GM19467 (cell line): ENCODE measurements around the gene NDUFA8.

Experiments
- ATAC-seq: cut with Tn5 transposase; IDR thresholded peaks from one replicate; pipeline ENCODE4 v1.9.1; 2021; ENCODE audit warnings: mild to moderate bottlenecking, moderate library complexity; ENCODE audit not compliant: unreplicated experiment

Gene NDUFA8

DNA sequence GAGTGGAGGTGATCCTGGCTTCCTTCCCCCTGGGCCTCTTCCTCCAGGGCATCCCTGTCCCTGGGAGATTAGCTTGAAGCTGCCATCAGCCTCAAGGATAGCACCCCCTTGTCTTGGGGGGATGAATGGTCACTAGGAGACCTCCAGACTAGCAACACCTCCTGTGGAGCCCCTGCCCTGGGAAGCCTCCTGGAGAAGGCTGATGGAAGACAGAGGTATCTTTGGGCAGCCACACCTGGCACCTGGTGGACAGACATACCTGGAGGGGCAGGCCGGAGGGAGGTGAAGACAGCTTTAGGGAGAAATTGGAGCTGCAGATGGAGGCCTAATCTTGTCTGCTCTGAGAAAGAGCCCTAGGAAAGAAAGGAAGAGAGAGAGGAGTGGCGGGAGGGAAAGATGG is 57.4 kb downstream of the NDUFA8 start:
- ATAC-seq, result no peak

DNA sequence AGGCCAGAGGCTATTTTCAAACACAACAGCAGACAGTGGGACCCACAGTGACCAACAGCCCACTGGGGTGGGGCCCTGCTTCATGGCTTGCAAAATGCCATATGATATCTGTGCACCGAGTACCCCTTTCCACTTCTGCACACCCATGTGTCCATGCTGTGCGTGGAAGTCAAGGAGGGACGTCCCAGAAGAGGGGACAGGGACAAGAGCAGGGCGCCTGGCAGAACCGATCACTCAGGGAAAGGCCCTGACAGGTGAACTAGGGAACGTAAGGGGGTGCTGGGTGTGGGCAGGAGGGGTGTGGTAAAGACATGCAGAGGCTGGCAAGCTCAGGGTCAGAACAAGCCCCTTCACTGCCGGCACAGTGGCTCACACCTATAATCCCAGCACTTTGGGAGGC is 58.8 kb downstream of the NDUFA8 start:
- no peak for ATAC-seq

DNA sequence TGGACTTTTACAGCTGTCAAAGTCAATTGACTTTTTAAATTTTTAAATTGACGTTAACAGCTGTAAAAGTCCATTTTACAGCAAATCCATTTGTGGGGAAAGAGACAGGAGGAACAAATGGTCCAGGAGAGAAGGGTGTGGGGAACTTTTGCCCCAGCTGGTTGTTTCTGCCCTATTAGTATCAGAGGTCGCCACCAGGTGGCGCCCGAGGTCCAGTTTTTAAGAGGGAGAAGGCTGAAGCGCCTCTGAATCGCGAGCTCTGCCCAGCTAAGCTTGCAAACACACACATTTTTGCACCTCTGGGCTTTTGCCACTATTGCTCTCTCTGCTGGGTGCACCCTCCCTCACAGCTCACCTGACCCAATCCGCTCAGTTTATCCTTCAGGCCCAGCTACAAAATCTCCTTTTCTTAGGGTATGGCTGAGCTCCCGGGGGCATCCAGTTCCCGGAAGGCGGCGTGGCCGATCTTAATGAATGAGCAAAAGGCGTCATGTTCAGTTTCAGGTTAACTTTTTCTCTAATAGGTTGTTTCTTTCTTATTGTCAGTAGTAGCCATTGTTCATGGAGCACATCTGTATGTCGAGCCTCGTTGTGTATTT is 60.2 kb downstream of the NDUFA8 start:
- ATAC-seq, result no peak

DNA sequence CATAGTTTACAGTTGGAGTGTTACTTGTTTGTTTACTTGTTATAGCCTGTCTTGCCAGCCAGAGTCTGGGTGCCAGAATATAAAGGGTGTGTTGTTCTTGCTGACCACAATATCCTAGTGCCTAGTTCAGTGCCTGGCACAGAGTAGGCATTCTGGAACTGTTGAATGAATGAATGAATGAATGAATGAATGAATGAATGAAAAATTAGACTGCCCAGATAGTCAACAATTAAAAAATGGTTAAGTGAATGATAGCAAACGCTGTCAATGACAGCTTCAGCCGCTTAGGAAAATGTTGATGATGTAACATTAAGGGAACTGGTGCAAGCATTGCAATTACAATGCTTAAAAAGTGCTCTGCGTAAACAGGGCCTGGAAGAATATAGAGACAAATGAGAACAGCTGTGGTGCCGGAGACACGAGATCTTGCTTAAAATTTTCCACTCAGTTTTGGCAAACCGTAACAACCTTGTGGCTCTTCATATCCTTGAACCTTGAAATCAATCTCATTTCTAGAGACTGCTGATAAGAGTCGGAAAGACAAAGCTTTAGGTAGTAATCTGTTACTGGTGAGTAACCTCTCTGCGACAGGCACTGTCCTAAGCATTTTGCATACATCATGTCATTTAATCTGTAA is 61.8 kb downstream of the NDUFA8 start:
- no peak for ATAC-seq

DNA sequence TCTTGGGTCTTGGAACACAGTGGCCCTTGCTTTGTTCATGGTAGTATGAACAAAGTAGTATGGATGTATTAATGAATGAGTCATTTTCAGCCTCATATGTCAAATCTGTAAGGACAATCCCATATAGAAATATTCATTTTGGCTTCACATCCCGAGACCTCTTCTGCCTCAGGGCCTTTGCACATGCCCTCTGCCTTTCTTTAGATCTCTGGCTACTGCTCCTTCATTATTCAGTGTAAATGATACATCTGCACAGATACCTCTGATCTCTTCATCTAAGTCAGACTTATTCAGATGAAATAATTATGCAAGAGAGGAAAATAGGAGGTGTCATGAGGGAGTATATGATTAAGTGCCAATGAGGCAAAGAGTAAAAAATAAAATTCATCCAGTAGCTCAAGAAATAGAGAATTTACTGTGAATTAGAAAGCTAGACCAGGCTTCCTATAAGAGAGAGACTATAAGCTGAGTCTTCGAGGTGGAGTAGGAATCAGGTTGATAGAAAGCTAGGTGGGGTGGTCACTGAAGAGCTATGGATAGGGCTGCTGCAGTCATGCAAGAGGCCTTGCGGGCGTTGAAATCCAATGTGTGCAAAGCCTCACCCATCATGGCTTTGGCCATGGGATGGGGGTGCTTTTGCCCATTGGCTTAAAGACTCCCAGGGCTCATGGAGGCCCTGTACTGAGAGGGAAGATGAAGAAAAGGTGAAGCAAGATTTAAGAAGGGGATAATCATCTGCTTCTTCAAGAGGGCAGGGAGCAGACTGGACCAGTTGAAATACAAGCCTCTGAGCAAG is 62.8 kb downstream of the NDUFA8 start:
- no peak for ATAC-seq

DNA sequence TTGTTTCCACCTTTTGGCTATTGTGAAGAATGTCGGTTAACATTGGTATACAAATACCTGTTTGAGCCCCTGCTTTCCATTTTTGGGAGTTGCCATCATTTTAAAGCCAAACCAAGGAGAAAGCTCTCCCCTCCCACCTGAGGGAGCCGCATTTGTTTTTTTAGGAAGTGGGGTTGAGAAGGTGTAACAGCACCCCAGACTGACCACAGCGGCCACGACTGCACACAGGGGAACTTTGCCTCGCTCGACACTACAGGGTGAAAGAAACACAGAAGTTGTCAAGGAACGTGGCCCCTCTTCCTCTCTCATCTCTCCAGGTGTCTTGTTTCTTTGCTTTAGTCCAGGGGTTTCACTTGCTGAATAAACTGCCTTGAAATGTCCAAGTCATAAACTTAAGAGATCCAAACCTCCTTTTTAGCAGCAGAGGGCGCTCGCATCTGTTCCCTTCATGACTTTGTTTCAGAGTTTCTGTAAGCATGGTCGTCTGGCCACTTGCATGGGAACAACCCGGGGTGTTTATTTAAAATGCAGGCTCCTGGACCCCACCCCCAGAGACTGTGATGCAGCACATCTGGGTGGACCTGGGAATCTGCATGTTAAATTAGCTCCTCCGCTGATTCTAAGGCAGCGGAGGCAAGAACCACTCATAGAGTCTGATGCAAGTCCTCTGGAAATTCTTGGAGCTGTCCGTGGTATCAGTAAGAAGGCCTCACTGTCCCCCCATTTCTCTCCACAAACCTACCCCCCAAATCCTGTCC is 64.4 kb downstream of the NDUFA8 start:
- no peak for ATAC-seq
